GM12878 (cell line): ENCODE results near the gene SAMD4A. TPM values are rescaled to one million over a fixed set of nuclear protein-coding genes. Genes with fewer than 3 reads are reported as not detected.

Source experiments
- ATAC-seq: fragments of 200-7000 bp; cut with Tn5 transposase; 3 replicates; pipeline ENCODE4 v1.9.1; 2020; ENCODE audit warnings: mild to moderate bottlenecking, moderate library complexity
- BruUV-seq: library from RNA; stranded (reverse); fragments of 400-500 nt; replicated peaks from 2 replicates; lab custom pipeline; 2021; lab: Mats Ljungman, UMichigan
- CTCF ChIA-PET: fragments of 300-600 bp; sonication (Branson Sonifier 250); formaldehyde crosslinking; extraction: SDS; loops from one replicate; lab custom pipeline; 2021; ENCODE audit warnings: inconsistent platforms; lab: Yijun Ruan, JAX
- POLR2A ChIA-PET: fragments of 350-600 bp; formaldehyde crosslinking; extraction: SDS; loops from one replicate; lab custom pipeline; 2021; ENCODE audit warnings: inconsistent platforms; lab: Charles Lee
- RAD21 ChIA-PET: fragments of 300-600 bp; sonication (Branson Sonifier 250); formaldehyde crosslinking; loops from one replicate; lab custom pipeline; 2023; ENCODE audit warnings: antibody characterized with exemption; ENCODE audit not compliant: unreplicated experiment; lab: Charles Lee
- SMC1A ChIA-PET: fragments of 300-600 bp; sonication (Branson Sonifier 250); formaldehyde crosslinking; loops from one replicate; lab custom pipeline; 2023; ENCODE audit not compliant: unreplicated experiment, uncharacterized antibody; lab: Charles Lee
- DNase-seq: peaks from one replicate; pipeline ENCODE4 v3.0.0-alpha.2; 2011; ENCODE audit warnings: low read depth, low spot score
- FAIRE-seq: peaks from 3 replicates; lab custom pipeline; 2011; peaks lifted over from hg19 to GRCh38; lab: Jason Lieb, UNC
- H2AFZ ChIP-seq: 2 replicates; pipeline ENCODE4 v1.6.0; 2011; ENCODE audit warnings: low read depth, low read length, control low read depth; ENCODE audit not compliant: control insufficient read depth
- H3K27ac ChIP-seq: 2 replicates; pipeline ENCODE4 v1.5.1; 2011; ENCODE audit warnings: control low read depth; ENCODE audit not compliant: control insufficient read depth, insufficient read depth
- H3K27me3 ChIP-seq, 2 experiments: replicated peaks in 1 of 2; 2 replicates each; pipeline versions ENCODE4 v1.6.0 to v1.6.1; 2011; ENCODE audit warnings: low read length in 1 of 2; ENCODE audit not compliant: control insufficient read depth in 2 of 2, insufficient read depth in 2 of 2
- H3K36me3 ChIP-seq, 2 experiments: 2 replicates each; pipeline ENCODE4 v1.5.1; 2011; ENCODE audit warnings: low read length in 1 of 2; ENCODE audit not compliant: control insufficient read depth in 2 of 2, insufficient read depth in 2 of 2
- H3K4me1 ChIP-seq: 2 replicates; pipeline ENCODE4 v1.6.1; 2011; ENCODE audit warnings: mild to moderate bottlenecking, low read length, moderate library complexity, mixed read lengths; ENCODE audit not compliant: control insufficient read depth, insufficient read depth
- H3K4me2 ChIP-seq: 2 replicates; pipeline ENCODE4 v1.6.0; 2011; ENCODE audit warnings: control low read depth; ENCODE audit not compliant: control insufficient read depth, insufficient read depth
- H3K4me3 ChIP-seq: fragments of 200-600 bp; sonication (generic); 2 replicates; pipeline ENCODE4 v1.5.1; 2016
- H3K79me2 ChIP-seq: 2 replicates; pipeline ENCODE4 v1.6.0; 2011; ENCODE audit warnings: low read length; ENCODE audit not compliant: control insufficient read depth, insufficient read depth
- H3K9ac ChIP-seq: 2 replicates; pipeline ENCODE4 v1.8.0; 2011; ENCODE audit warnings: low read length, control low read depth, mixed read lengths; ENCODE audit not compliant: control insufficient read depth, insufficient read depth
- H3K9me3 ChIP-seq: replicated peaks from 3 replicates; pipeline ENCODE4 v1.5.1; 2011; ENCODE audit warnings: mild to moderate bottlenecking, low read length; ENCODE audit not compliant: control insufficient read depth, insufficient read depth
- H4K20me1 ChIP-seq: 2 replicates; pipeline ENCODE4 v1.6.0; 2011; ENCODE audit not compliant: control insufficient read depth, insufficient read depth
- BCL3 ChIP-seq: IDR thresholded peaks from 2 replicates; pipeline ENCODE4 v1.6.1; 2011; ENCODE audit warnings: borderline replicate concordance, low read depth, mild to moderate bottlenecking, moderate library complexity, low read length; ENCODE audit not compliant: insufficient read depth, poor library complexity, severe bottlenecking
- BHLHE40 ChIP-seq, 2 experiments: fragments of 450-650 bp in 1 of 2; IDR thresholded peaks; 2 replicates each; pipeline ENCODE4 v1.6.1; 2011 to 2017; ENCODE audit warnings: low read depth in 2 of 2, borderline replicate concordance in 1 of 2, improper control_type of control experiment in 1 of 2, low read length in 1 of 2, mild to moderate bottlenecking in 1 of 2
- CEBPB ChIP-seq, 2 experiments: fragments of 150-350 bp in 1 of 2; IDR thresholded peaks; 2 replicates each; pipeline ENCODE4 v1.6.1; 2012 to 2014; ENCODE audit warnings: low read depth in 2 of 2, low read length in 2 of 2, borderline replicate concordance in 1 of 2, inconsistent platforms in 1 of 2
- CEBPZ ChIP-seq: fragments of 150-350 bp; IDR thresholded peaks from 2 replicates; pipeline ENCODE4 v1.6.1; 2016; ENCODE audit warnings: low read depth, low read length
- E2F4 ChIP-seq: IDR thresholded peaks from 2 replicates; pipeline ENCODE4 v1.6.1; 2012; ENCODE audit warnings: low read depth, low read length, improper control_type of control experiment
- GABPA ChIP-seq: IDR thresholded peaks from 2 replicates; pipeline ENCODE4 v1.6.1; 2014; ENCODE audit warnings: antibody characterized with exemption, low read depth, mild to moderate bottlenecking, inconsistent platforms
- HDGF ChIP-seq: fragments of 450-650 bp; IDR thresholded peaks from 2 replicates; pipeline ENCODE4 v1.6.1; 2016; ENCODE audit warnings: antibody characterized with exemption
- JUNB ChIP-seq: IDR thresholded peaks from 2 replicates; pipeline ENCODE4 v1.6.1; 2016; ENCODE audit warnings: antibody characterized with exemption, mild to moderate bottlenecking
- KDM1A ChIP-seq: fragments of 200-600 bp; sonication (generic); IDR thresholded peaks from 2 replicates; pipeline ENCODE4 v1.6.1; 2016; ENCODE audit warnings: borderline replicate concordance
- MLLT1 ChIP-seq: fragments of 450-650 bp; IDR thresholded peaks from 2 replicates; pipeline ENCODE4 v1.6.1; 2016; ENCODE audit warnings: mild to moderate bottlenecking
- NBN ChIP-seq: fragments of 450-650 bp; IDR thresholded peaks from 2 replicates; pipeline ENCODE4 v1.6.1; 2016
- SIX5 ChIP-seq: IDR thresholded peaks from 2 replicates; pipeline ENCODE4 v1.6.1; 2011; ENCODE audit warnings: mild to moderate bottlenecking, low read depth, low read length, moderate library complexity; ENCODE audit not compliant: severe bottlenecking
- SMARCA5 ChIP-seq: fragments of 450-650 bp; IDR thresholded peaks from 2 replicates; pipeline ENCODE4 v1.6.1; 2017; ENCODE audit warnings: mild to moderate bottlenecking
- TAF1 ChIP-seq: IDR thresholded peaks from 2 replicates; pipeline ENCODE4 v1.6.1; 2011; ENCODE audit warnings: mild to moderate bottlenecking, low read depth, low read length, borderline replicate concordance
- WGBS: methylation state at CpG from one replicate; pipeline ENCODE4 v1.1.6; 2016; ENCODE audit warnings: low lambda C conversion rate; ENCODE audit not compliant: insufficient replicate concordance, insufficient coverage; ENCODE audit errors: missing lambda C conversion rate; 5-methylcytosine and 5-hydroxymethylcytosine counted together
- in situ Hi-C: fragments of 300-500 bp; cut with MboI; formaldehyde crosslinking; loops from 9 replicates; pipeline ENCODE4 v1.14.3; 2018; ENCODE audit warnings: mixed read lengths
- intact Hi-C: fragments of 100-400 bp; cut with micrococcal nuclease; formaldehyde crosslinking; loops from one replicate; pipeline ENCODE4 v1.14.2; 2022; ENCODE audit not compliant: unreplicated experiment
- polyA plus RNA-seq, 11 experiments: library from polyadenylated mRNA; depleted of rRNA in 4 of 11; unstranded in 6 of 11; stranded (reverse) in 5 of 11; fragments of >200 nt; fragmentation: Nextera tagmentation in 4 of 11; fragmentation: Illumina TruSeq in 1 of 11; extraction: Ambion mirVana in 4 of 11; extraction: Trizol in 1 of 11; gene quantifications; 1 replicate in 1 of 11; 2 replicates in 10 of 11; pipeline versions ENCODE4 v1.2.1 to v1.2.3, GENCODE V29; 2011 to 2016; ENCODE audit warnings: inconsistent platforms in 2 of 11, missing spikeins in 2 of 11, low read depth in 1 of 11
- total RNA-seq, 4 experiments: library from RNA; depleted of rRNA in 3 of 4; stranded (reverse); fragments of >200 nt in 3 of 4; fragmentation: Illumina TruSeq in 1 of 4; extraction: Trizol in 1 of 4; gene quantifications; 2 replicates each; pipeline versions ENCODE4 v1.2.1 to v1.2.3, GENCODE V29; 2013 to 2021

The SAMD4A gene
- total and polyA plus RNA-seq, 10 of the 15 experiments (the other 5 are each of a cell fraction or from before 2014, with no cell fraction given): 0.05 to 0.56 (median 0.31) TPM

GRCh38 chr14:54528973-54529372 is 38.0 kb upstream of the SAMD4A start (continued):
- TF ChIP-seq CEBPZ (no peak), GABPA (no peak), SIX5 (no peak), JUNB (no peak)

GRCh38 chr14:54529811-54530210 is 37.1 kb upstream of the SAMD4A start:
- ChIA-PET CTCF (interaction anchor here (0.7 to 1.0 kb wide), 3 partner anchors 9 to 34 kb away, joined by 3 read pairs; no protein-coding TSS in a partner anchor), POLR2A (no interaction called here)
- TF ChIP-seq SMARCA5: no peak
- TF ChIP-seq CEBPB (IDR thresholded peaks at IDR 0.05; ENCODE audit: borderline replicate concordance in 1 of 2, low read depth in 2 of 2, low read length in 2 of 2): no peak
- no peak for TF ChIP-seq MLLT1
- no peak for TF ChIP-seq KDM1A
- TF ChIP-seq BCL3: no peak
- no peak for TF ChIP-seq SIX5
- TF ChIP-seq GABPA: no peak
- TF ChIP-seq TAF1: no peak
- no peak for TF ChIP-seq HDGF
- no peak for TF ChIP-seq NBN
- no peak for TF ChIP-seq E2F4
- no peak for TF ChIP-seq BHLHE40 (IDR thresholded peaks at IDR 0.05; ENCODE audit: borderline replicate concordance in 1 of 2, low read depth in 2 of 2, low read length in 1 of 2)

More at GRCh38 chr14:54529811-54530210, 37.1 kb upstream of the SAMD4A start:
- ATAC-seq (no peak), DNase-seq (no peak), FAIRE-seq (no peak)
- H3K79me2 ChIP-seq: no peaks in the 10 kb centered on the region
- no peaks in the 10 kb centered on the region for H3K27me3 ChIP-seq
- no peak overlapping the region for H3K9ac ChIP-seq
- H3K9me3 ChIP-seq: no peaks in the 10 kb centered on the region
- H2AFZ ChIP-seq: no peak overlapping the region
- BruUV-seq: no TSS peak
- SMC1A ChIA-PET: interaction anchor here (1.0 to 1.4 kb wide), 2 partner anchors 9 to 19 kb away, joined by 3 to 4 read pairs; no protein-coding TSS in a partner anchor
- no peak overlapping the region for H3K4me3 ChIP-seq
- peaks cover 2 to 4% of the 10 kb centered on the region in 2 experiments; a peak in 3 of 4 replicates for H3K36me3 ChIP-seq
- H3K4me2 ChIP-seq: no peak overlapping the region
- intact Hi-C loops (no loop called here), in situ Hi-C loops (no loop called here)
- RAD21 ChIA-PET: no interaction called here
- no peak overlapping the region for H3K27ac ChIP-seq
- no peaks in the 10 kb centered on the region for H4K20me1 ChIP-seq
- H3K4me1 ChIP-seq: peaks cover 7% of the 10 kb centered on the region; the same call in 1 of the 2 replicates
- 93% methylated on average over 1 of the region's 1 CpG for WGBS
